GM12878 (cell line): ENCODE results near the gene RPS6KA2.

ENCODE experiments used
- CEBPZ ChIP-seq: fragments of 150-350 bp; IDR thresholded peaks from 2 replicates; pipeline ENCODE4 v1.6.1; 2016; ENCODE audit warnings: low read depth, low read length
- CHD2 ChIP-seq: IDR thresholded peaks from 2 replicates; pipeline ENCODE4 v1.6.1; 2011; ENCODE audit warnings: low read depth, low read length, improper control_type of control experiment, borderline replicate concordance
- CREB1 ChIP-seq: IDR thresholded peaks from 2 replicates; pipeline ENCODE4 v1.6.1; 2012; ENCODE audit warnings: low read depth, mild to moderate bottlenecking, inconsistent platforms
- EP300 ChIP-seq, 2 experiments: fragments of 150-350 bp in 1 of 2; IDR thresholded peaks; 2 replicates each; pipeline ENCODE4 v1.6.1; 2011 to 2012; ENCODE audit warnings: low read depth in 2 of 2, low read length in 2 of 2, borderline replicate concordance in 1 of 2, improper control_type of control experiment in 1 of 2, inconsistent platforms in 1 of 2; ENCODE audit not compliant: control insufficient read depth in 1 of 2
- POLR2A ChIP-seq: IDR thresholded peaks from 2 replicates; pipeline ENCODE4 v1.6.1; 2011; ENCODE audit warnings: low read depth, mild to moderate bottlenecking, low read length
- SMC3 ChIP-seq: IDR thresholded peaks from 2 replicates; pipeline ENCODE4 v1.6.1; 2011; ENCODE audit warnings: low read length, improper control_type of control experiment, borderline replicate concordance
- USF2 ChIP-seq: IDR thresholded peaks from 2 replicates; pipeline ENCODE4 v1.6.1; 2011; ENCODE audit warnings: low read depth, low read length, improper control_type of control experiment, borderline replicate concordance
- WRNIP1 ChIP-seq: IDR thresholded peaks from 2 replicates; pipeline ENCODE4 v1.6.1; 2011; ENCODE audit warnings: low read depth, low read length, improper control_type of control experiment, borderline replicate concordance
- TF ChIP-seq, protein P1 (sequence below), 3 experiments: IDR thresholded peaks in 2 of 3; conservative IDR thresholded peaks in 1 of 3; 2 replicates each; pipeline ENCODE4 v1.5.1; 2011; ENCODE audit warnings: low read depth in 3 of 3, low read length in 3 of 3, mild to moderate bottlenecking in 3 of 3, control low read depth in 2 of 3, moderate library complexity in 2 of 3, inconsistent platforms in 1 of 3, mixed read lengths in 1 of 3; ENCODE audit not compliant: control insufficient read depth in 2 of 3, insufficient read depth in 1 of 3; ENCODE audit errors: extremely low read depth in 1 of 3
- TF ChIP-seq, protein P2 (sequence below): IDR thresholded peaks from 2 replicates; pipeline ENCODE4 v1.6.1; 2012; ENCODE audit warnings: mild to moderate bottlenecking, low read depth, low read length
- TF ChIP-seq, protein P3 (sequence below): IDR thresholded peaks from 2 replicates; pipeline ENCODE4 v1.6.1; 2012; ENCODE audit warnings: low read length, inconsistent platforms
- TF ChIP-seq, protein P4 (sequence below): fragments of 450-650 bp; IDR thresholded peaks from 2 replicates; pipeline ENCODE4 v1.6.1; 2017; ENCODE audit warnings: mild to moderate bottlenecking, moderate library complexity
- TF ChIP-seq, protein P5 (sequence below): fragments of 450-650 bp; formaldehyde crosslinking; IDR thresholded peaks from 2 replicates; pipeline ENCODE4 v1.4.0; 2020; ENCODE audit warnings: mild to moderate bottlenecking, moderate library complexity

- TF ChIP-seq, protein P1, sequence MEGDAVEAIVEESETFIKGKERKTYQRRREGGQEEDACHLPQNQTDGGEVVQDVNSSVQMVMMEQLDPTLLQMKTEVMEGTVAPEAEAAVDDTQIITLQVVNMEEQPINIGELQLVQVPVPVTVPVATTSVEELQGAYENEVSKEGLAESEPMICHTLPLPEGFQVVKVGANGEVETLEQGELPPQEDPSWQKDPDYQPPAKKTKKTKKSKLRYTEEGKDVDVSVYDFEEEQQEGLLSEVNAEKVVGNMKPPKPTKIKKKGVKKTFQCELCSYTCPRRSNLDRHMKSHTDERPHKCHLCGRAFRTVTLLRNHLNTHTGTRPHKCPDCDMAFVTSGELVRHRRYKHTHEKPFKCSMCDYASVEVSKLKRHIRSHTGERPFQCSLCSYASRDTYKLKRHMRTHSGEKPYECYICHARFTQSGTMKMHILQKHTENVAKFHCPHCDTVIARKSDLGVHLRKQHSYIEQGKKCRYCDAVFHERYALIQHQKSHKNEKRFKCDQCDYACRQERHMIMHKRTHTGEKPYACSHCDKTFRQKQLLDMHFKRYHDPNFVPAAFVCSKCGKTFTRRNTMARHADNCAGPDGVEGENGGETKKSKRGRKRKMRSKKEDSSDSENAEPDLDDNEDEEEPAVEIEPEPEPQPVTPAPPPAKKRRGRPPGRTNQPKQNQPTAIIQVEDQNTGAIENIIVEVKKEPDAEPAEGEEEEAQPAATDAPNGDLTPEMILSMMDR (IDR thresholded peaks at IDR 0.05 in 2 of 3, conservative IDR thresholded peaks at IDR 0.05 in 1 of 3; ENCODE audit: control insufficient read depth in 2 of 3, extremely low read depth in 1 of 3, insufficient read depth in 1 of 3, low read depth in 3 of 3, low read length in 3 of 3): no peak
- no peak for TF ChIP-seq SMC3
- TF ChIP-seq CREB1: no peak
- TF ChIP-seq USF2: no peak
- TF ChIP-seq WRNIP1: no peak
- no peak for TF ChIP-seq POLR2A
- no peak for TF ChIP-seq CHD2
- no peak for TF ChIP-seq EP300 (IDR thresholded peaks at IDR 0.05; ENCODE audit: borderline replicate concordance in 1 of 2, control insufficient read depth in 1 of 2, low read depth in 2 of 2, low read length in 2 of 2)
- TF ChIP-seq CEBPZ: no peak
- TF ChIP-seq, protein P2, sequence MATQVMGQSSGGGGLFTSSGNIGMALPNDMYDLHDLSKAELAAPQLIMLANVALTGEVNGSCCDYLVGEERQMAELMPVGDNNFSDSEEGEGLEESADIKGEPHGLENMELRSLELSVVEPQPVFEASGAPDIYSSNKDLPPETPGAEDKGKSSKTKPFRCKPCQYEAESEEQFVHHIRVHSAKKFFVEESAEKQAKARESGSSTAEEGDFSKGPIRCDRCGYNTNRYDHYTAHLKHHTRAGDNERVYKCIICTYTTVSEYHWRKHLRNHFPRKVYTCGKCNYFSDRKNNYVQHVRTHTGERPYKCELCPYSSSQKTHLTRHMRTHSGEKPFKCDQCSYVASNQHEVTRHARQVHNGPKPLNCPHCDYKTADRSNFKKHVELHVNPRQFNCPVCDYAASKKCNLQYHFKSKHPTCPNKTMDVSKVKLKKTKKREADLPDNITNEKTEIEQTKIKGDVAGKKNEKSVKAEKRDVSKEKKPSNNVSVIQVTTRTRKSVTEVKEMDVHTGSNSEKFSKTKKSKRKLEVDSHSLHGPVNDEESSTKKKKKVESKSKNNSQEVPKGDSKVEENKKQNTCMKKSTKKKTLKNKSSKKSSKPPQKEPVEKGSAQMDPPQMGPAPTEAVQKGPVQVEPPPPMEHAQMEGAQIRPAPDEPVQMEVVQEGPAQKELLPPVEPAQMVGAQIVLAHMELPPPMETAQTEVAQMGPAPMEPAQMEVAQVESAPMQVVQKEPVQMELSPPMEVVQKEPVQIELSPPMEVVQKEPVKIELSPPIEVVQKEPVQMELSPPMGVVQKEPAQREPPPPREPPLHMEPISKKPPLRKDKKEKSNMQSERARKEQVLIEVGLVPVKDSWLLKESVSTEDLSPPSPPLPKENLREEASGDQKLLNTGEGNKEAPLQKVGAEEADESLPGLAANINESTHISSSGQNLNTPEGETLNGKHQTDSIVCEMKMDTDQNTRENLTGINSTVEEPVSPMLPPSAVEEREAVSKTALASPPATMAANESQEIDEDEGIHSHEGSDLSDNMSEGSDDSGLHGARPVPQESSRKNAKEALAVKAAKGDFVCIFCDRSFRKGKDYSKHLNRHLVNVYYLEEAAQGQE: no peak
- TF ChIP-seq, protein P3, sequence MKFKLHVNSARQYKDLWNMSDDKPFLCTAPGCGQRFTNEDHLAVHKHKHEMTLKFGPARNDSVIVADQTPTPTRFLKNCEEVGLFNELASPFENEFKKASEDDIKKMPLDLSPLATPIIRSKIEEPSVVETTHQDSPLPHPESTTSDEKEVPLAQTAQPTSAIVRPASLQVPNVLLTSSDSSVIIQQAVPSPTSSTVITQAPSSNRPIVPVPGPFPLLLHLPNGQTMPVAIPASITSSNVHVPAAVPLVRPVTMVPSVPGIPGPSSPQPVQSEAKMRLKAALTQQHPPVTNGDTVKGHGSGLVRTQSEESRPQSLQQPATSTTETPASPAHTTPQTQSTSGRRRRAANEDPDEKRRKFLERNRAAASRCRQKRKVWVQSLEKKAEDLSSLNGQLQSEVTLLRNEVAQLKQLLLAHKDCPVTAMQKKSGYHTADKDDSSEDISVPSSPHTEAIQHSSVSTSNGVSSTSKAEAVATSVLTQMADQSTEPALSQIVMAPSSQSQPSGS: no peak
- TF ChIP-seq, protein P4, sequence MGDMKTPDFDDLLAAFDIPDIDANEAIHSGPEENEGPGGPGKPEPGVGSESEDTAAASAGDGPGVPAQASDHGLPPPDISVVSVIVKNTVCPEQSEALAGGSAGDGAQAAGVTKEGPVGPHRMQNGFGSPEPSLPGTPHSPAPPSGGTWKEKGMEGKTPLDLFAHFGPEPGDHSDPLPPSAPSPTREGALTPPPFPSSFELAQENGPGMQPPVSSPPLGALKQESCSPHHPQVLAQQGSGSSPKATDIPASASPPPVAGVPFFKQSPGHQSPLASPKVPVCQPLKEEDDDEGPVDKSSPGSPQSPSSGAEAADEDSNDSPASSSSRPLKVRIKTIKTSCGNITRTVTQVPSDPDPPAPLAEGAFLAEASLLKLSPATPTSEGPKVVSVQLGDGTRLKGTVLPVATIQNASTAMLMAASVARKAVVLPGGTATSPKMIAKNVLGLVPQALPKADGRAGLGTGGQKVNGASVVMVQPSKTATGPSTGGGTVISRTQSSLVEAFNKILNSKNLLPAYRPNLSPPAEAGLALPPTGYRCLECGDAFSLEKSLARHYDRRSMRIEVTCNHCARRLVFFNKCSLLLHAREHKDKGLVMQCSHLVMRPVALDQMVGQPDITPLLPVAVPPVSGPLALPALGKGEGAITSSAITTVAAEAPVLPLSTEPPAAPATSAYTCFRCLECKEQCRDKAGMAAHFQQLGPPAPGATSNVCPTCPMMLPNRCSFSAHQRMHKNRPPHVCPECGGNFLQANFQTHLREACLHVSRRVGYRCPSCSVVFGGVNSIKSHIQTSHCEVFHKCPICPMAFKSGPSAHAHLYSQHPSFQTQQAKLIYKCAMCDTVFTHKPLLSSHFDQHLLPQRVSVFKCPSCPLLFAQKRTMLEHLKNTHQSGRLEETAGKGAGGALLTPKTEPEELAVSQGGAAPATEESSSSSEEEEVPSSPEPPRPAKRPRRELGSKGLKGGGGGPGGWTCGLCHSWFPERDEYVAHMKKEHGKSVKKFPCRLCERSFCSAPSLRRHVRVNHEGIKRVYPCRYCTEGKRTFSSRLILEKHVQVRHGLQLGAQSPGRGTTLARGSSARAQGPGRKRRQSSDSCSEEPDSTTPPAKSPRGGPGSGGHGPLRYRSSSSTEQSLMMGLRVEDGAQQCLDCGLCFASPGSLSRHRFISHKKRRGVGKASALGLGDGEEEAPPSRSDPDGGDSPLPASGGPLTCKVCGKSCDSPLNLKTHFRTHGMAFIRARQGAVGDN: no peak
- TF ChIP-seq, protein P5, sequence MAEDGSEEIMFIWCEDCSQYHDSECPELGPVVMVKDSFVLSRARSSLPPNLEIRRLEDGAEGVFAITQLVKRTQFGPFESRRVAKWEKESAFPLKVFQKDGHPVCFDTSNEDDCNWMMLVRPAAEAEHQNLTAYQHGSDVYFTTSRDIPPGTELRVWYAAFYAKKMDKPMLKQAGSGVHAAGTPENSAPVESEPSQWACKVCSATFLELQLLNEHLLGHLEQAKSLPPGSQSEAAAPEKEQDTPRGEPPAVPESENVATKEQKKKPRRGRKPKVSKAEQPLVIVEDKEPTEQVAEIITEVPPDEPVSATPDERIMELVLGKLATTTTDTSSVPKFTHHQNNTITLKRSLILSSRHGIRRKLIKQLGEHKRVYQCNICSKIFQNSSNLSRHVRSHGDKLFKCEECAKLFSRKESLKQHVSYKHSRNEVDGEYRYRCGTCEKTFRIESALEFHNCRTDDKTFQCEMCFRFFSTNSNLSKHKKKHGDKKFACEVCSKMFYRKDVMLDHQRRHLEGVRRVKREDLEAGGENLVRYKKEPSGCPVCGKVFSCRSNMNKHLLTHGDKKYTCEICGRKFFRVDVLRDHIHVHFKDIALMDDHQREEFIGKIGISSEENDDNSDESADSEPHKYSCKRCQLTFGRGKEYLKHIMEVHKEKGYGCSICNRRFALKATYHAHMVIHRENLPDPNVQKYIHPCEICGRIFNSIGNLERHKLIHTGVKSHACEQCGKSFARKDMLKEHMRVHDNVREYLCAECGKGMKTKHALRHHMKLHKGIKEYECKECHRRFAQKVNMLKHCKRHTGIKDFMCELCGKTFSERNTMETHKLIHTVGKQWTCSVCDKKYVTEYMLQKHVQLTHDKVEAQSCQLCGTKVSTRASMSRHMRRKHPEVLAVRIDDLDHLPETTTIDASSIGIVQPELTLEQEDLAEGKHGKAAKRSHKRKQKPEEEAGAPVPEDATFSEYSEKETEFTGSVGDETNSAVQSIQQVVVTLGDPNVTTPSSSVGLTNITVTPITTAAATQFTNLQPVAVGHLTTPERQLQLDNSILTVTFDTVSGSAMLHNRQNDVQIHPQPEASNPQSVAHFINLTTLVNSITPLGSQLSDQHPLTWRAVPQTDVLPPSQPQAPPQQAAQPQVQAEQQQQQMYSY (CRISPR knock-in tag): no peak
Observed at GRCh38 chr6:166663568-166663967, 36.5 kb upstream of the RPS6KA2 start.
